ENCODE measurements around the gene CABLES1. TPM values are rescaled to one million over a fixed set of nuclear protein-coding genes. Genes with fewer than 3 reads are reported as not detected.
A peak's percentile ranks its signal among the peaks of the same experiment; 100 is the strongest.

Gene CABLES1
- total and polyA plus RNA-seq, 12 donors: 2.1 to 11.9 (median 5.3) TPM

DNA sequence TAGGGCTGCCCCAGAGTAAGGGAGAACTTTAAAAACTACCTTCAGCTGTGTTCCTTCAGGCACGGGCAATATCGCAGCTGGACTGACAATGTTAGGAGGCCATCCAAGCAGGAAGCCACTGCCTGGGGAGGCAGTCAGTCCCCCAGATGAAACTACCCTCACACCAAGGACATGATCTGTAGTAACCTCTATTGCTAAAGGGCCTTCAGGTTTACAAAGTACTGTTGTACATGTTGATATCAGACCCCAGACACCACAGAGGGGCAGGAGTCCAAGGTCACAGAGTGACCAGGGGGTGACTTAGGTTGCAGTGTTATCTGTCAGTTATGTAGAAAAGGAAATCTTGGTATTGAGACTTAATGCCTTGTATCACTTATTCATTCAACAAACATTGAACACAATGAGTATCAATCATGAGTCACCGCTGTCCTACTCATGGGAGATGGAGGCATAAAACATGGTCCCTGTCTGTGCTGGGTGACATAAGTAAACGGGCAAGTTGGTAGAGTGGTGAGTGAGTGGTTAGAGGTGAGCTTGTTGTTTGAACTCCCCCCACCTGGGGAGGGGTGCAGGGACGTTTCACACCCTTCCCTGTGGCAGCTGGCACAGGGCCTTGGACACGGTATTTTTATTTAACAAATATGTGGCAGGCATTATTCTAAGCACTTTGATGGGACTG lies 7.1 kb downstream of the CABLES1 start:
- TF ChIP-seq, protein P1, sequence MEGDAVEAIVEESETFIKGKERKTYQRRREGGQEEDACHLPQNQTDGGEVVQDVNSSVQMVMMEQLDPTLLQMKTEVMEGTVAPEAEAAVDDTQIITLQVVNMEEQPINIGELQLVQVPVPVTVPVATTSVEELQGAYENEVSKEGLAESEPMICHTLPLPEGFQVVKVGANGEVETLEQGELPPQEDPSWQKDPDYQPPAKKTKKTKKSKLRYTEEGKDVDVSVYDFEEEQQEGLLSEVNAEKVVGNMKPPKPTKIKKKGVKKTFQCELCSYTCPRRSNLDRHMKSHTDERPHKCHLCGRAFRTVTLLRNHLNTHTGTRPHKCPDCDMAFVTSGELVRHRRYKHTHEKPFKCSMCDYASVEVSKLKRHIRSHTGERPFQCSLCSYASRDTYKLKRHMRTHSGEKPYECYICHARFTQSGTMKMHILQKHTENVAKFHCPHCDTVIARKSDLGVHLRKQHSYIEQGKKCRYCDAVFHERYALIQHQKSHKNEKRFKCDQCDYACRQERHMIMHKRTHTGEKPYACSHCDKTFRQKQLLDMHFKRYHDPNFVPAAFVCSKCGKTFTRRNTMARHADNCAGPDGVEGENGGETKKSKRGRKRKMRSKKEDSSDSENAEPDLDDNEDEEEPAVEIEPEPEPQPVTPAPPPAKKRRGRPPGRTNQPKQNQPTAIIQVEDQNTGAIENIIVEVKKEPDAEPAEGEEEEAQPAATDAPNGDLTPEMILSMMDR (IDR thresholded peaks at IDR 0.05): no peak
- no peak for TF ChIP-seq POLR2A (IDR thresholded peaks at IDR 0.05)
- intact Hi-C loops (cut with DNase I): loop anchor here in 1 of 2 donors (5.0 kb wide), 1 partner anchor 40 kb away; no protein-coding TSS in a partner anchor
- H3K27ac ChIP-seq: peak overlapping the region in 2 of 5 donors; percentile 66 to 71
- H3K4me1 ChIP-seq (replicated peaks in 1 of 2): peaks cover 19 to 47% of the 10 kb centered on the region in 2 donors
- no peaks in the 10 kb centered on the region for H3K9me3 ChIP-seq (replicated peaks in 1 of 3)
- no peak overlapping the region for H3K4me3 ChIP-seq
- DNase-seq: no peak
- WGBS, 4 donors: 69 to 74% (median 71%) methylated on average over 6 of the region's 6 CpGs
- no peaks in the 10 kb centered on the region for H3K27me3 ChIP-seq
- no peaks in the 10 kb centered on the region for H3K36me3 ChIP-seq (replicated peaks in 1 of 2)

DNA sequence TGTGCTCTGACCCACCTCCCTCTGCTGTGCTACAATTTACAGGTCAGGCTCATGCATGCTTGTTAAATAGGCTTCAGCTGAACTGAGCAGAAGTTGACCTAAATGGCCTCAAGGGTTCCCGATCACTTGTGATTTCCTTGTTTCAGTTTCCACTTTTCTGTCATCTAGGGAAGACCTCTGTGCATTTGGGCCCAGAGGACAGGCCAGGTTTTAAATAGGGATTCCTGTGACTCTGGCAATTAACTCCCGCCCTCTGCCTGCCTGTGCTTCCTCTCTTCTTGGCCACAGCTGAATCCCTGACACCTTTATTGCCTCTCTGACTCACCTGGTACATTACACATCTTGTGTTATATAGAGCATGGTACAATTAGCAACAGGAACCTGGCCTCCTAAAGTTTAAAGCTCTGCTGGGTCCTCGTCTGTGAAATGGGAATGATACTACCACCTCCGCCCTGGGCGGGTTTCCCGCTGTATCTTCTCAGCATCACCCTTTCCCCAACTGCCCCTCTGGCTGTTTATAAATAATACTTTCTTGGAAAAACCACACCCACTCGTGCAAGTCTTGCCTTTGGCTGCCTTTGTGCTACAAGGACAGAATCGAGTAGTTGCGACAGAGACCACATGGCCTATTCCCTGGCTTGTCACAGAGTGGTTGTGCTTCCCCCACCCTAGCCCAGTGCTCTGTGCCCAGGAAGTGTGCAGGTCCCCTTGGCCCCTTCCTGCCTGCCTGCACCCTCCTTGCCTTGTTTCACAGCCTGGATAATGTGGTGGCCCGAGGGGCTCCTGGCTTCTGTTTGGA lies 7.9 kb downstream of the CABLES1 start:
- no peak for TF ChIP-seq POLR2A (IDR thresholded peaks at IDR 0.05)
- TF ChIP-seq, protein P1 (IDR thresholded peaks at IDR 0.05): no peak
- no peaks in the 10 kb centered on the region for H3K27me3 ChIP-seq
- DNase-seq: peak in 6 of 7 donors; percentile 39 to 69 (median 56)
- peak overlapping the region in 2 of 5 donors; percentile 66 to 71 for H3K27ac ChIP-seq
- no peaks in the 10 kb centered on the region for H3K36me3 ChIP-seq (replicated peaks in 1 of 2)
- intact Hi-C loops (cut with DNase I): loop anchor here in 1 of 2 donors (5.0 kb wide), 1 partner anchor 39 kb away; no protein-coding TSS in a partner anchor
- H3K9me3 ChIP-seq (replicated peaks in 1 of 3): no peaks in the 10 kb centered on the region
- H3K4me1 ChIP-seq (replicated peaks in 1 of 2): peaks cover 19 to 42% of the 10 kb centered on the region in 2 donors
- 57 to 65% (median 61%) methylated on average over 9 to 10 of the region's 10 CpGs for WGBS, 4 donors
- H3K4me3 ChIP-seq: no peak overlapping the region

DNA sequence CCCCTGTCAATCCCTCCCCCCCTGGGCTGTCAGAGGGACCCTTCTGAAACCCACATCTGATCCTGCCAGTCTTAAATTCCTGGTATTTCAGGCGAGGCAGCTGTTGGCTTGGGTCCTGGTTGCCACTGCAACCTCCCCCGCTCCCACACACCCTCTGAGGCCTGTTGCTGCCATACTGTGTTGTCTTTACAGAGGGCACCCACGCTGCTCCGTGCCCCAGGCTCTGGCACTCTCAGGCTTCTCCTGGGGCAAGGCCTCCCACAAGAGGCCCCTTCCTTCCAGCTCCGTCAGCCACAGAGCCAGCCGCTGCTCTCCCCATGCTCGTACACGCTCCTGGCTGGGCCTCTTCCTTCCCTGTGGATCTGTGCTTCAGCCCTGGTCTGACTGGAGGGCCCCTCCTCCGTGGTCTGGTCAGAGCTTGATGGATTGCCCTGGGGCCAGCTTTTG lies 8.6 kb downstream of the CABLES1 start:
- intact Hi-C loops (cut with DNase I): loop anchor here in 1 of 2 donors (5.0 kb wide), 1 partner anchor 38 kb away; no protein-coding TSS in a partner anchor
- Histone ChIP-seq H3K9me3 (replicated peaks in 1 of 3) (no peaks in the 10 kb centered on the region), H3K36me3 (replicated peaks in 1 of 2) (no peaks in the 10 kb centered on the region), H3K4me1 (replicated peaks in 1 of 2) (peaks cover 19 to 38% of the 10 kb centered on the region in 2 donors), H3K27ac (peak overlapping the region in 2 of 5 donors; percentile 66 to 71), H3K4me3 (no peak overlapping the region), H3K27me3 (no peaks in the 10 kb centered on the region)
- WGBS, 4 donors: 62 to 73% (median 64%) methylated on average over 8 to 9 of the region's 9 CpGs
- no peak for TF ChIP-seq POLR2A (IDR thresholded peaks at IDR 0.05)
- TF ChIP-seq, protein P1 (IDR thresholded peaks at IDR 0.05): no peak
- no peak for DNase-seq

DNA sequence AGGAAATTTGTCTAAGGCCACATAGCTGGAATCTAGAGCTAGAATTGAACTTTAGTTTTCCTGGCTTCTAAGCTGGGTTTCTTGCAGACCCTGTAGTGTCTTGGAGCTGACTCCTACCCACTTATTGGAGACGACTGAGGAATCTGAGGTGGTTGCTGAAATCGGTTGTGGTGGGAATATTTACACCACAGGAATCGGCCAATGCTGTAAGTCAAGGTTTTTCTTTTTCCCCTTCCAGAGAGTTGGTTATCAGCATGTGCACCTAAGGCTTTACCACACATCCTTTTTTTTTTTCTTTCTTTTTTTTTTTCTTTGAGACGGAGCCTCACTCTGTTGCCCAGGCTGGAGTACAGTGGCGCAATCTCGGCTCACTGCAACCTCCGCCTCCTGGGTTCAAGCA lies 9.4 kb downstream of the CABLES1 start:
- TF ChIP-seq, protein P1 (IDR thresholded peaks at IDR 0.05): no peak
- TF ChIP-seq POLR2A (IDR thresholded peaks at IDR 0.05): no peak
- DNase-seq: no peak
- Histone ChIP-seq H3K9me3 (replicated peaks in 1 of 3) (no peaks in the 10 kb centered on the region), H3K27ac (no peak overlapping the region), H3K27me3 (no peaks in the 10 kb centered on the region), H3K4me1 (replicated peaks in 1 of 2) (peaks cover 19 to 38% of the 10 kb centered on the region in 2 donors), H3K36me3 (replicated peaks in 1 of 2) (no peaks in the 10 kb centered on the region), H3K4me3 (no peak overlapping the region)
- WGBS, 4 donors: 81 to 93% (median 89%) methylated on average over 4 to 7 of the region's 7 CpGs
- intact Hi-C loops (cut with DNase I): loop anchor here in 1 of 2 donors (5.0 kb wide), 1 partner anchor 38 kb away; no protein-coding TSS in a partner anchor

Data from adrenal gland (tissue), 12 donors.